T-cell (primary cell): ENCODE measurements around the gene NFIX. TPM values are rescaled to one million over a fixed set of nuclear protein-coding genes. Genes with fewer than 3 reads are reported as not detected.

Experiments used
- ATAC-seq, 4 experiments: fragments of 200-7000 bp in 3 of 4; fragments of 150-1000 bp in 1 of 4; cut with Tn5 transposase; replicated peaks in 1 of 4; 1 replicate in 3 of 4; 2 replicates in 1 of 4; pipeline ENCODE4 v1.10.0; 2021; ENCODE audit warnings: moderate library complexity in 3 of 4, mild to moderate bottlenecking in 2 of 4, moderate number of reproducible peaks in 1 of 4
- CTCF ChIA-PET, 2 donors: fragments of 300-600 bp; sonication (Branson Sonifier 250); formaldehyde crosslinking; loops; one replicate each; lab custom pipeline; 2022; ENCODE audit warnings: antibody characterized with exemption in 2 of 2; lab: Charles Lee
- POLR2A ChIA-PET, 2 donors: fragments of 300-600 bp; sonication (Branson Sonifier 250); formaldehyde crosslinking; loops; one replicate each; lab custom pipeline; 2022; ENCODE audit warnings: antibody characterized with exemption in 2 of 2; lab: Charles Lee
- DNase-seq, 35 experiments: peaks; one replicate each; pipeline versions ENCODE4 v3.0.0 to v3.0.0-alpha.2; 2013 to 2023
- H3K27ac ChIP-seq: one replicate; pipeline ENCODE4 v1.5.1; 2013; ENCODE audit warnings: low read length
- H3K27me3 ChIP-seq, 2 experiments: replicated peaks in 1 of 2; 1 replicate in 1 of 2; 2 replicates in 1 of 2; pipeline versions ENCODE4 v1.6.1 to v1.7.0; 2013; ENCODE audit warnings: low read length in 1 of 2, mixed read lengths in 1 of 2; ENCODE audit not compliant: control insufficient read depth in 2 of 2, insufficient read depth in 2 of 2; ENCODE audit errors: extremely low read depth in 1 of 2
- H3K36me3 ChIP-seq, 2 donors: 1 replicate in 1 of 2; 2 replicates in 1 of 2; pipeline versions ENCODE4 v1.6.1 to v1.7.0; 2013; ENCODE audit warnings: low read length in 1 of 2; ENCODE audit not compliant: control insufficient read depth in 2 of 2, insufficient read depth in 1 of 2; ENCODE audit errors: extremely low read depth in 1 of 2
- H3K4me1 ChIP-seq, 2 experiments: 1 replicate in 1 of 2; 2 replicates in 1 of 2; pipeline versions ENCODE4 v1.6.1 to v1.7.0; 2013; ENCODE audit warnings: low read length in 2 of 2, mixed read lengths in 1 of 2; ENCODE audit not compliant: insufficient read depth in 2 of 2, control insufficient read depth in 1 of 2; ENCODE audit errors: extremely low read depth in 1 of 2
- H3K4me3 ChIP-seq, 2 donors: 1 replicate in 1 of 2; 2 replicates in 1 of 2; pipeline versions ENCODE4 v1.5.1 to v1.7.0; 2013; ENCODE audit warnings: mild to moderate bottlenecking in 2 of 2, low read length in 1 of 2, moderate library complexity in 1 of 2; ENCODE audit not compliant: control insufficient read depth in 1 of 2; ENCODE audit errors: extremely low read depth in 1 of 2
- H3K9me3 ChIP-seq: 2 replicates; pipeline ENCODE4 v1.7.0; 2013
- H3K27ac Mint-ChIP-seq, 2 donors: one replicate each; pipeline ENCODE4 v1.8.0; 2020 to 2021; ENCODE audit warnings: mild to moderate bottlenecking in 2 of 2, mixed read lengths in 2 of 2
- H3K27me3 Mint-ChIP-seq, 2 donors: one replicate each; pipeline ENCODE4 v1.8.0; 2021 to 2022; ENCODE audit warnings: mixed read lengths in 2 of 2
- H3K36me3 Mint-ChIP-seq: one replicate; pipeline ENCODE4 v1.8.0; 2021; ENCODE audit warnings: mixed read lengths
- H3K4me1 Mint-ChIP-seq, 3 donors: one replicate each; pipeline ENCODE4 v1.8.0; 2020 to 2022; ENCODE audit warnings: mixed read lengths in 3 of 3, mild to moderate bottlenecking in 1 of 3
- H3K4me3 Mint-ChIP-seq, 3 donors: one replicate each; pipeline ENCODE4 v1.8.0; 2020 to 2022; ENCODE audit warnings: mild to moderate bottlenecking in 3 of 3, mixed read lengths in 3 of 3, moderate library complexity in 3 of 3
- H3K9me3 Mint-ChIP-seq, 3 donors: one replicate each; pipeline ENCODE4 v1.8.0; 2020 to 2022; ENCODE audit warnings: mixed read lengths in 3 of 3
- WGBS: methylation state at CpG from one replicate; pipeline ENCODE4 v1.1.5; 2013; ENCODE audit warnings: missing lambda C conversion rate; ENCODE audit not compliant: insufficient coverage; 5-methylcytosine and 5-hydroxymethylcytosine counted together
- total RNA-seq, 35 experiments: library from RNA in 6 of 35; stranded (reverse) in 6 of 35; fragments of 120-200 nt in 1 of 35; gene quantifications; one replicate each; pipeline versions ENCODE4 v1.2.1 to v1.2.4 and lab custom pipeline; 2013 to 2026

The NFIX gene
- total RNA-seq, 5 donors from 2014 or later (not counting 1 experiment from before 2014, with no cell fraction given) = 3.9 to 6.6 (median 6.3) TPM

- no peak overlapping the region for H3K27ac Mint-ChIP-seq
- POLR2A ChIA-PET = no interaction called here
- no peak overlapping the region for H3K27ac ChIP-seq
- H3K4me1 ChIP-seq = no peaks in the 10 kb centered on the region
- no peak overlapping the region for H3K4me3 ChIP-seq
- DNase-seq (no peak), ATAC-seq (no peak)
- CTCF ChIA-PET = interaction anchor here in 1 of 2 donors (0.6 kb wide), 1 partner anchor 70 kb away, joined by 4 read pairs; no protein-coding TSS in a partner anchor
- peaks cover 5 to 57% of the 10 kb centered on the region in 2 experiments for H3K27me3 ChIP-seq
- no peaks in the 10 kb centered on the region for H3K36me3 Mint-ChIP-seq
- no peak overlapping the region for H3K4me3 Mint-ChIP-seq
- 81% methylated on average over 8 of the region's 17 CpGs for WGBS
- H3K9me3 Mint-ChIP-seq = no peaks in the 10 kb centered on the region
- peaks cover 7 to 13% of the 10 kb centered on the region in 2 donors for H3K27me3 Mint-ChIP-seq
- no peaks in the 10 kb centered on the region for H3K4me1 Mint-ChIP-seq
- no peaks in the 10 kb centered on the region for H3K36me3 ChIP-seq
- no peaks in the 10 kb centered on the region for H3K9me3 ChIP-seq
Observed at GRCh38 chr19:13066933-13067807, 71.9 kb downstream of the NFIX start.

GRCh38 chr19:13068085-13068846 is 73.0 kb downstream of the NFIX start:
- H3K27ac Mint-ChIP-seq = no peak overlapping the region
- CTCF ChIA-PET = interaction anchor here in 1 of 2 donors (0.6 kb wide), 1 partner anchor 69 kb away, joined by 4 read pairs; no protein-coding TSS in a partner anchor
- POLR2A ChIA-PET = no interaction called here
- 76% methylated on average over 6 of the region's 6 CpGs for WGBS
- H3K9me3 Mint-ChIP-seq = no peaks in the 10 kb centered on the region
- Histone ChIP-seq H3K27me3 (peaks cover 0 to 51% of the 10 kb centered on the region in 2 experiments), H3K4me1 (no peaks in the 10 kb centered on the region), H3K4me3 (no peak overlapping the region), H3K36me3 (no peaks in the 10 kb centered on the region), H3K9me3 (no peaks in the 10 kb centered on the region), H3K27ac (no peak overlapping the region)
- H3K36me3 Mint-ChIP-seq = no peaks in the 10 kb centered on the region
- no peak for ATAC-seq
- DNase-seq = no peak
- no peaks in the 10 kb centered on the region for H3K4me1 Mint-ChIP-seq
- H3K27me3 Mint-ChIP-seq = peaks cover 4 to 5% of the 10 kb centered on the region in 2 donors
- H3K4me3 Mint-ChIP-seq = no peak overlapping the region

- no peaks in the 10 kb centered on the region for H3K9me3 Mint-ChIP-seq
- ChIA-PET POLR2A (interaction anchor here in 1 of 2 donors (0.5 kb wide), 1 partner anchor 103 kb away, joined by 3 read pairs; no protein-coding TSS in a partner anchor), CTCF (no interaction called here)
- H3K27ac Mint-ChIP-seq = no peak overlapping the region
- H3K4me3 Mint-ChIP-seq = no peak overlapping the region
- DNase-seq = no peak
- Histone ChIP-seq H3K4me3 (no peak overlapping the region), H3K9me3 (no peaks in the 10 kb centered on the region), H3K36me3 (no peaks in the 10 kb centered on the region), H3K27me3 (peaks cover 0 to 50% of the 10 kb centered on the region in 2 experiments), H3K27ac (no peak overlapping the region), H3K4me1 (no peaks in the 10 kb centered on the region)
- 71% methylated on average over 20 of the region's 20 CpGs for WGBS
- no peaks in the 10 kb centered on the region for H3K4me1 Mint-ChIP-seq
- H3K36me3 Mint-ChIP-seq = no peaks in the 10 kb centered on the region
- peaks cover 0 to 2% of the 10 kb centered on the region in 2 donors for H3K27me3 Mint-ChIP-seq
- ATAC-seq = no peak
Observed at GRCh38 chr19:13069415-13070359, 74.4 kb downstream of the NFIX start.

DNA sequence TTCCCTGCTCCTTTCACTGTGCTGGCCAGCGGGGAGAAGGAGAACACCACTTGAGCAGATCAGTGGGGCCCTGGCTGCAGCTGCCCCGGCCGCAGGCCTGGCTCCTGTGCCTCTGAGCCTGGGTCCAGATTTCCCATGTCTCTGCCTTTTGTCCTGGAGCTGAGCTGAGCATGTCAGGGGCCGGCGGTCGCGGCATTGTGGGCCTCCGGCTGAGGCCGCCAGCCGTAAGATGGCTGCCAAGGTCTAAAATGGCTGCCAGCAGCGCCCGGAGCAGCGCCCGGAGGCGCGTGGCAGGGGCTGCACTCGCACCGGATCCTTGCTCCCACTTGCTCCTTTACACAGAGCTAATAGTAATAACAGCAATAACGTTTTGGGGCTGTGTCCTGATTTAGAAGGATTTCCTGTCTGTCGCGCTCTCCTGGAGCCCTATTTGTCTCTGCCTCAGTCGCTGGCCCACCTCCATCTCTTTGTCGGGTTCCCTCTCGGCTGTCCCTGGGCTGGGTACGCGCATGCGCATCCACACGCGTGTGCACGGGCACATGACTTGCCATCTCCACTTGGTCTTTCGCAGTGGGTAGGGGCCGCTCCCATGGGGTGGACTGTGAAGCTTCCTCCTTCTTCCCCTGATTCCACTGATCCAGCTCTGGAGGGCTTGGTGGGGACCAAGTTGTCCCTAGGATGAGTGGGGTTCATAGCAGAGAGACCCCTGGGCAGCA is 75.3 kb downstream of the NFIX start:
- no peak overlapping the region for H3K27ac Mint-ChIP-seq
- ChIA-PET POLR2A (interaction anchor here in 1 of 2 donors (0.5 kb wide), 1 partner anchor 104 kb away, joined by 3 read pairs; no protein-coding TSS in a partner anchor), CTCF (no interaction called here)
- no peak overlapping the region for H3K4me3 Mint-ChIP-seq
- no peaks in the 10 kb centered on the region for H3K36me3 Mint-ChIP-seq
- Histone ChIP-seq H3K4me3 (no peak overlapping the region), H3K9me3 (no peaks in the 10 kb centered on the region), H3K27me3 (peaks cover 0 to 46% of the 10 kb centered on the region in 2 experiments), H3K27ac (no peak overlapping the region), H3K4me1 (no peaks in the 10 kb centered on the region), H3K36me3 (no peaks in the 10 kb centered on the region)
- DNase-seq (no peak), ATAC-seq (no peak)
- H3K4me1 Mint-ChIP-seq = no peaks in the 10 kb centered on the region
- 85% methylated on average over 16 of the region's 32 CpGs for WGBS
- peaks cover 0 to 2% of the 10 kb centered on the region in 2 donors for H3K27me3 Mint-ChIP-seq
- no peaks in the 10 kb centered on the region for H3K9me3 Mint-ChIP-seq

DNA sequence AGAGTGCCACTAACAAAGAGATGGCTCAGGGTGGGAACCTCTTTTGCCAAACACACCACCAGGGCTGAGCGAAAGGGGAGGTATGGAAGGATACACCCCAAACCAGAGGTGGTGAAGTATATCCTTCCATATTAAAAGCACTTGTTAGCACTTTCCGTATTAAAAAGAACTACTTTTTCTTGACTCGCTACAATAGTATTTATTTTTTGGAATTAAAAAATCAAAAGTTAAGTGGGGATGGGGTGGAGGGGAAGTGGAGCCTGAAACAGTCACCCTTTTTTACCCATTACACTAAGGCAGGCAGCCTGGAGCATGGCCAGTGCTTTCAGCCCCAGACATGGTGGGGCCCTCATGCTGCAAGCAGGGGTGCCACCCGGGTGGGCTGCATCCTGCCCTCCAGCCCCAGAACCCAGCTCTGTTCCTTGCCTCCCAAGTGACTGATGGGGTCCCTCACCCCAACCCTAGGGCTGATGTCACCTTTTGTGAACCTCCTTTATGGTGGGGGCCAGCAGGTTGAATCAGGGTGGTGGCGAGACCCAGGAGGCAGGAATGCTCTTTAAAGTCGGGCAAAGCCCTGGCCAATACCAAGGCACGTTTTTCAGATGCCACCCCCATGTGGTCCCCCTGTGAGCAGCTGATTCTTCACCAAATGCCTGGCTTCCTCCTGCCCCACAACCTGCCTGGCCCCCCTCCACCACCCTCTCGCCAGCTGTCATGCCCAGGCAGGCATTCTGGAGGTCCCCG is 76.3 kb downstream of the NFIX start:
- Mint-ChIP-seq H3K27ac (no peak overlapping the region), H3K9me3 (no peaks in the 10 kb centered on the region), H3K4me1 (no peaks in the 10 kb centered on the region), H3K36me3 (no peaks in the 10 kb centered on the region), H3K27me3 (peaks cover 0 to 2% of the 10 kb centered on the region in 2 donors), H3K4me3 (no peak overlapping the region)
- H3K27me3 ChIP-seq = peaks cover 0 to 41% of the 10 kb centered on the region in 2 experiments
- H3K4me1 ChIP-seq = no peaks in the 10 kb centered on the region
- DNase-seq = no peak
- no peaks in the 10 kb centered on the region for H3K36me3 ChIP-seq
- ChIA-PET CTCF (interaction anchor here (0.6 to 0.9 kb wide), 3 partner anchors 10 to 790 kb away, joined by 3 to 5 read pairs (median 3); no protein-coding TSS in a partner anchor), POLR2A (no interaction called here)
- no peak for ATAC-seq
- H3K9me3 ChIP-seq = no peaks in the 10 kb centered on the region
- H3K4me3 ChIP-seq = no peak overlapping the region
- H3K27ac ChIP-seq = no peak overlapping the region
- 68% methylated on average over 4 of the region's 9 CpGs for WGBS
